Measurements from ENCODE around the gene GPX1.

GPX1 gene

GRCh38 chr3:49311283-49311682 is 46.9 kb downstream of the GPX1 start:
- Histone ChIP-seq H3K9me3 (ENCODE audit: control insufficient read depth, insufficient read depth, low read length) (no peaks in the 10 kb centered on the region), H3K4me1 (ENCODE audit: insufficient read depth, low read length) (no peaks in the 10 kb centered on the region), H3K9ac (ENCODE audit: low read depth, low read length) (no peak overlapping the region), H3K36me3 (ENCODE audit: insufficient read depth, low read length) (0 out of 2 replicates have a peak, but pooled peaks cover 6% of the 10 kb centered on the region)

GRCh38 chr3:49310677-49311076 is 47.5 kb downstream of the GPX1 start:
- Histone ChIP-seq H3K36me3 (ENCODE audit: insufficient read depth, low read length) (0 out of 2 replicates have a peak, but pooled peaks cover 6% of the 10 kb centered on the region), H3K9me3 (ENCODE audit: control insufficient read depth, insufficient read depth, low read length) (no peaks in the 10 kb centered on the region), H3K9ac (ENCODE audit: low read depth, low read length) (no peak overlapping the region), H3K4me1 (ENCODE audit: insufficient read depth, low read length) (no peaks in the 10 kb centered on the region)

Measured in ES-I3 (cell line).